ENCODE results near the gene ELK4.

DNA sequence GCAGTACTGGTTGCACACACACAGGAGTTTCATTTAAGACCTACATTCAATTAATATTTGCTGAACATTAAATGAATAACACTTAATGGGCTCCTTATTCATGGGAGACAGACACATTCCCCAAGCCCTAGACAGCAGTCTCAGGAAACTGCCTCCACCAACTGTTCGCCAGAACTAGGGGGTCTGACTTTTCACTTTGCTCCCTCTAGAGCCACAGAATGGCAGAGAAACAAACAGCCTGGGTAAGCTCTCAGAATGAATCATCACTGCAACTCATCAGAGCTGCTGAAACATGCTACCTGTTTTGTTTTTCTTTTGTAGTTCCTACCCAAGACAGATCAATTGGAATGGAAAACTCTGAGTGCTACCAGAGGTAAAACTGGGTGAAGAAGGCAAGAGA lies 31.7 kb downstream of the ELK4 start:
- TF ChIP-seq, protein P1, sequence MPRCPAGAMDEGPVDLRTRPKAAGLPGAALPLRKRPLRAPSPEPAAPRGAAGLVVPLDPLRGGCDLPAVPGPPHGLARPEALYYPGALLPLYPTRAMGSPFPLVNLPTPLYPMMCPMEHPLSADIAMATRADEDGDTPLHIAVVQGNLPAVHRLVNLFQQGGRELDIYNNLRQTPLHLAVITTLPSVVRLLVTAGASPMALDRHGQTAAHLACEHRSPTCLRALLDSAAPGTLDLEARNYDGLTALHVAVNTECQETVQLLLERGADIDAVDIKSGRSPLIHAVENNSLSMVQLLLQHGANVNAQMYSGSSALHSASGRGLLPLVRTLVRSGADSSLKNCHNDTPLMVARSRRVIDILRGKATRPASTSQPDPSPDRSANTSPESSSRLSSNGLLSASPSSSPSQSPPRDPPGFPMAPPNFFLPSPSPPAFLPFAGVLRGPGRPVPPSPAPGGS (IDR thresholded peaks at IDR 0.05): no peak
- TF ChIP-seq KDM1A (IDR thresholded peaks at IDR 0.05; ENCODE audit: low read depth) (no peak), CEBPB (IDR thresholded peaks at IDR 0.05) (no peak), POLR2A (IDR thresholded peaks at IDR 0.05; ENCODE audit: low read length) (no peak), NR3C1 (IDR thresholded peaks at IDR 0.05) (no peak), ESRRA (IDR thresholded peaks at IDR 0.05; ENCODE audit: borderline replicate concordance, low read length) (no peak), JUN (IDR thresholded peaks at IDR 0.05) (no peak), EP300 (IDR thresholded peaks at IDR 0.05) (no peak)
- TF ChIP-seq, protein P2, sequence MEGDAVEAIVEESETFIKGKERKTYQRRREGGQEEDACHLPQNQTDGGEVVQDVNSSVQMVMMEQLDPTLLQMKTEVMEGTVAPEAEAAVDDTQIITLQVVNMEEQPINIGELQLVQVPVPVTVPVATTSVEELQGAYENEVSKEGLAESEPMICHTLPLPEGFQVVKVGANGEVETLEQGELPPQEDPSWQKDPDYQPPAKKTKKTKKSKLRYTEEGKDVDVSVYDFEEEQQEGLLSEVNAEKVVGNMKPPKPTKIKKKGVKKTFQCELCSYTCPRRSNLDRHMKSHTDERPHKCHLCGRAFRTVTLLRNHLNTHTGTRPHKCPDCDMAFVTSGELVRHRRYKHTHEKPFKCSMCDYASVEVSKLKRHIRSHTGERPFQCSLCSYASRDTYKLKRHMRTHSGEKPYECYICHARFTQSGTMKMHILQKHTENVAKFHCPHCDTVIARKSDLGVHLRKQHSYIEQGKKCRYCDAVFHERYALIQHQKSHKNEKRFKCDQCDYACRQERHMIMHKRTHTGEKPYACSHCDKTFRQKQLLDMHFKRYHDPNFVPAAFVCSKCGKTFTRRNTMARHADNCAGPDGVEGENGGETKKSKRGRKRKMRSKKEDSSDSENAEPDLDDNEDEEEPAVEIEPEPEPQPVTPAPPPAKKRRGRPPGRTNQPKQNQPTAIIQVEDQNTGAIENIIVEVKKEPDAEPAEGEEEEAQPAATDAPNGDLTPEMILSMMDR (IDR thresholded peaks at IDR 0.05): no peak
- TF ChIP-seq, protein P3, sequence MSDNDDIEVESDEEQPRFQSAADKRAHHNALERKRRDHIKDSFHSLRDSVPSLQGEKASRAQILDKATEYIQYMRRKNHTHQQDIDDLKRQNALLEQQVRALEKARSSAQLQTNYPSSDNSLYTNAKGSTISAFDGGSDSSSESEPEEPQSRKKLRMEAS (IDR thresholded peaks at IDR 0.05): no peak
- TF ChIP-seq, protein P4, sequence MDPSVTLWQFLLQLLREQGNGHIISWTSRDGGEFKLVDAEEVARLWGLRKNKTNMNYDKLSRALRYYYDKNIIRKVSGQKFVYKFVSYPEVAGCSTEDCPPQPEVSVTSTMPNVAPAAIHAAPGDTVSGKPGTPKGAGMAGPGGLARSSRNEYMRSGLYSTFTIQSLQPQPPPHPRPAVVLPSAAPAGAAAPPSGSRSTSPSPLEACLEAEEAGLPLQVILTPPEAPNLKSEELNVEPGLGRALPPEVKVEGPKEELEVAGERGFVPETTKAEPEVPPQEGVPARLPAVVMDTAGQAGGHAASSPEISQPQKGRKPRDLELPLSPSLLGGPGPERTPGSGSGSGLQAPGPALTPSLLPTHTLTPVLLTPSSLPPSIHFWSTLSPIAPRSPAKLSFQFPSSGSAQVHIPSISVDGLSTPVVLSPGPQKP (IDR thresholded peaks at IDR 0.05; ENCODE audit: low read depth, low read length): no peak
